HEK293 (cell line): Measurements from ENCODE around the gene ZNF664.

Experiments used
- ZNF155 ChIP-seq: fragments of 450-650 bp; formaldehyde crosslinking; IDR thresholded peaks from 2 replicates; pipeline ENCODE4 v1.5.1; 2016; ENCODE audit warnings: missing biosample characterization, missing genetic modification characterization
- ZNF362 ChIP-seq: fragments of 450-650 bp; formaldehyde crosslinking; IDR thresholded peaks from 2 replicates; pipeline ENCODE4 v1.5.1; 2016; ENCODE audit warnings: missing biosample characterization, missing genetic modification characterization

DNA sequence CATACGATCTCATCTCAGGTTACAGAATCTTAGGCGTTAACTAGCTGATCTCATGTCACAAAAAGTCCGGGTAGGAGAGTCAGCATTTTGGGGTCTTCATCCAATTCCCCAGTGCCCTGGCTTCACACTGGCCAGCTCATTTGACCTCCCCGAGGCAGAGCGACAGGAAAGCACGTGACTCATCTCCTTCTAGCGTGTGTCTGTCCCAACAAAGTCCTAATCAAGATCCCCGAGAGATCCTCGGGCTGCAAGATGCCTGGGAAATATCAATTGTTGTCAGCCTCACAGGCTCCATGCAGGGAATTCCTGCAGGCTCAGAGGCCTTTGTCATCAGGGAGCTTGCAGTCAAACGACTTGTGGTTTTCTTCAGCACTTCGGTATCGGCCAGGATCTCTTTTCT is 57.5 kb downstream of the ZNF664 start:
- TF ChIP-seq ZNF155: no peak
- TF ChIP-seq ZNF362 (tag by site-specific recombination): no peak
